T-helper 2 cell treated with Interferon-gamma antibody and Interleukin-4, amounts not matched to agents 100 ng/mL and 5 ng/mL, for 36 hours (primary cell): ENCODE results near the gene SCML1. TPM values are rescaled to one million over a fixed set of nuclear protein-coding genes. Genes with fewer than 3 reads are reported as not detected.
"Not testable (repeated sequence)": the region's sequence is repeated elsewhere in the genome, so short reads cannot be mapped to it uniquely, and the experiment has no call there.

Experiments used
- intact Hi-C: fragments of 100-400 bp; cut with micrococcal nuclease; formaldehyde crosslinking; loops from one replicate; pipeline ENCODE4 v1.15.1; 2023
- total RNA-seq: library from RNA; stranded (reverse); gene quantifications from 2 replicates; pipeline ENCODE4 v1.2.3, GENCODE V29; 2022

SCML1 gene
- total RNA-seq, 1 donor from 2014 or later = 0.32 TPM

- intact Hi-C loops = loop anchor here (2.0 to 5.0 kb wide), 3 partner anchors 866 to 1605 kb away; partner anchors contain the start of genes PDHA1, PHKA2 and RBBP7
Observed at GRCh38 chrX:17737986-17738713, 857 bp downstream of the SCML1 start.

- intact Hi-C loops = loop anchor here (5.0 kb wide), 2 partner anchors 867 to 1243 kb away; partner anchors contain the start of genes PHKA2 and RBBP7
Observed at GRCh38 chrX:17738737-17739535, 1.6 kb downstream of the SCML1 start.

- intact Hi-C loops = no loop called here
Observed at GRCh38 chrX:17740137-17741122, 3.1 kb downstream of the SCML1 start.

DNA sequence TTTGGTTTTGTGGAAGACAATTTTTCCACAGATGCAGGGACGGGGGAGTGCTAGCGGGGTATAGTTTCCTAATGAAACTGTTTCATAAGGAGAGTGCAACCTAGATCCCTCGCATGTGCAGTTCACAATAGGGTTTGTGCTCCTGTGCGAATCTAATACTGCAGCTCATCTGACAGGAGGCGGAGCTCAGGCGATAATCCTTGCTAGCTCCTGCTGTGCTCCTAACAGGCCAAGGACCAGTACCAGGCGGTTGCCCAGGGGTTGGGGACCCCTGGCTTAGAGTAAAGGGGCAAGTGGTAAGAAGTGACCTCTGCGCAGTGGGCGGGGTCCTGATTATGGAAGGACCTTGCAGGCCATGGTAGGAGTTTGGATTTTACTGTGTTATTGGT, 3.8 kb downstream of the SCML1 start:
- intact Hi-C loops = no loop called here

DNA sequence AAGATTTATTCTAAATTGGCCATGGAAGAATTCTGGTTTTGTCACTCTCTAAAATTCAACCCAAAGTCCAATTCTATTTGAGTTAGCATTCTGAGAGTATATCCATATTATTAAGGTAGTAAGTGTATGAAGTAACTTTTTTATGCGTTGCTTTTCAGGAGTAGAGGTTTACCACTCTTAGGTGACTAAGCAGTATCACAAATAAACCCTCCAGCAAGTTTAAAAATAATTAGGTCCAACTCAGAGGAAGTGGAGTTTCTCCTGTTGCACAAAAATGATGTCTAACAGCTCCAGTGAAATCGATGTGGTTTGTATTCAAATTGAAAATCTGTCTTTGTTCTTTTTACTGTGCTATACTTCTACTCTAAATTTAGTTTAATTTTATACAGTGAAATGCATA, 6.6 kb downstream of the SCML1 start:
- intact Hi-C loops = no loop called here

DNA sequence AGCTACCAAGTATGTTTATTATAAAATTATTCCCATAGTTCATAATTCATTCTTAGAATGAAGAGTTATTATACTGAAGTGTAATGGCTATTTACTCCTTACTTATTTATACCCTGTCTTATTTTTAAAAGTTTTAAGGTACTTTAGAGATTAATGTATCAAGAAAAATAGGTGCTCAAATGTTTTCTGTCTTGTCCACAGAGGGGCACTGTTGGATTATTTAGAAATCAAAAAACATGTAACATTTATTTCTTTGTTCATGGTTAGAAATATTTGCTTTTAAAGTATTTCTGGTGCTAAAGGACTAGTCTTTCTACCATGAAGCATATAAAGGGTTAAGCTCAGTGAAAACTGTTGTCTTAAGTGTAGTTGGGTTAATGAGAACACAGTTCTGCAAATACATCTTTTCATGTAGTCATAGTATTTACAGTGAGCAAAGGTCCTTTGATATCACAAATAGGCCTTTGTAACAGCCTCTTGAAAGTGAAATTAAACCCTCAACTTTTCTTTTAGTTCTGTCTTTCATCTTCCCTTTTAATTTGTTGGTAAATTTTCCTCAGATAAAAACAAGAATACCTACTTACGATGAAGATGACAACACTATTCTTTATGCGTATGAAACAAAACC, 7.7 kb downstream of the SCML1 start:
- intact Hi-C loops = no loop called here

DNA sequence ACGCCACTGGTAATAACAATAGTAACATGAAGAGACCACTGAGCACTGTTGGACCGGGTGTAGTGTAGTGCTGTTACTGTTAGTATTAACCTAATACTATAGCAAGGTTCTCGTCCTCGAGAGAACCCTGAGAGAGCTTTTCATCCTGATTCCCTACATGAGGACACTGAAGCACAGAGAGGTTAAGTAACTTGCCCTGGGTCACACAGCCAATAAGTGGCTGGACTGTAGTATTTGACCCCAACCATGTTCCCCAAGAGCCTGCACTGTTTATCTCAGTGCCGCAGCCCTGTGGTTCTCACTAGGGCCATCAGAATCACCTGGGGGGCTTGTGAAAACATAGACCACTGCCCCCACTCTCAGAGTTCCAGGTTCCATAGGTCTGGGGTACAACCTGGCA, 10.4 kb downstream of the SCML1 start:
- intact Hi-C loops = no loop called here

- intact Hi-C loops = no loop called here
Observed at GRCh38 chrX:17748684-17749083, 11.4 kb downstream of the SCML1 start.

- intact Hi-C loops = no loop called here
Observed at GRCh38 chrX:17750436-17750835, 13.1 kb downstream of the SCML1 start.

- intact Hi-C loops = no loop called here
Observed at GRCh38 chrX:17758382-17758781, 21.1 kb downstream of the SCML1 start.

GRCh38 chrX:17759990-17760389, 22.7 kb downstream of the SCML1 start:
- intact Hi-C loops = no loop called here

DNA sequence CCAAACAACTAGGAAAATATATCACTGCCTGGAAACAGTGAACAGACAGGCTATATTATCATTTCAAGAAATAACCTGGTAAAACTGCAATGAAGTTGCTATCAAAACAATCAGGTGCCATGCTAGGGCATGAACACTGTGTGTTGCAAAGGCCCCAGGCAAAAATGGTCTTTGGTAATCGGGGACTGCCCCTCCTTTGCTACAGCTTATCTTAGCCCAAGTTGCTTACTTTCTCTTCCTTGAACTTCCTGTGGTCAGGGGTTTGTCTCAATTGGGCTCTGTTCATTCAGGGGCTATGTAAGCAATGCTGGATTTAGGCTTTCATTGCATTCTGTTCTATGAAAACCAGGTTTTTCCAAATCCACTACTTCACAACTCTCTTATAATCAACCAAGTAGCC, 30.4 kb downstream of the SCML1 start:
- intact Hi-C loops = no loop called here

DNA sequence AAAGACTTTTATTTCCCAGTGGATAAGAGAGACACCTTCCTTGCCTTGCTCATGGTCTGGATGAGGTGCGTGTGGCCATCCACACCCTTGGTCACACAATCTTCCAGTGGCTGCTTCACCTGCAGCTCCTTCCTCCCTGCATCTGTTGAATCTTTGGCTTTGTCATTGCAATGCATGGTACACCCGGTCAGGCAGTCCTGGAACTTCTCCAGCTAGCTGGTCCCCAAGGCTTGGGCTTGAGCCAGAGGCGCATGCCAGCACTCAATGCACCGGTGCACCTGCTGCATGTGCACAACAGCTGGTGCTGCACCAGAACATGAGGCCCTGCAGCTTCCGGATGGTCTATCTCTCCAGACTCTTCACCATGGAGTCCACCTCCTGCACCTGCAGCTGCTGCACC, 31.7 kb downstream of the SCML1 start:
- intact Hi-C loops = no loop called here

DNA sequence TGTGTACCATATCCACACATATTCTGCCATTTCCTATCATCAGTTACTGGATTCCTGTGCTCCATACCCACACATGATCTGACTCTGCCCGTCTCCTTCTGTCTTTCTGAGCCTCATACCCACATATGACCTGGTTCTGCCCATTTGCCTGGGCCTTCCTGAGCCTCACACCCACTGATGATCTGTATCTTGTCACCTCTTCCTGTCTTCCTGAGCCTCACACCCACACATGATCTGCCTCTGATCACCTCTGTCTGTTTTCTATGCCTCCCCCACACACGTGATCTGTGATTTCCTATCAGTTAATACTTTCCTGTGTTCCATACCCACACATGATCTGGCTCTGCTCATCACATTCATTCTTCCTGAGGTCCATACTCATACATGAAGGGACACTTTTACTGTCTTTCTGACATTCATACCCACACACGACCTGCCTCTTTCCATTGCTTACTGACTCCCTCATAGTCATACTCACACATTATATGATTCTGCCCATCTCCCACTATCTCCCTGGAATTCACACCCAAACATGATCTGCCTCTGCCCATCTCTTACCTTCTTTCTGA, 32.5 kb downstream of the SCML1 start:
- intact Hi-C loops = no loop called here

- intact Hi-C loops = no loop called here
Observed at GRCh38 chrX:17773221-17773876, 36.1 kb downstream of the SCML1 start.

DNA sequence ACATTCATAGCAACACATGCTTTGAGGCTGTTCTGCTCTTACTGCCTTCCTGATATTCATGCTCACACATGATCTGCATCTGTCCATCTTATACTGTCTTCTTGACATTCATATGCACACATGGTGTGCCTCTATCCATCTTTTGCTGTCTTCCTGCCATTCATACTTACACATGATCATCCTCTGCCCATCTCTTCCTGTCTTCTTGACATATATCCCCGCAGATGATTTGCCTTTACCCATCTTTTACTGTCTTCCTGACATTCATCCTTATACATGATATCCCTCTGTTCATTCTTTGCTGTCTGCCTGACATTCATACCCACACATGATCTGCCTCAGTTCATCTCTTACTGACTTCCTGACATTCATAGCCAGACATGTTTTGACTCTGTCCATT, 36.8 kb downstream of the SCML1 start:
- intact Hi-C loops = no loop called here

- intact Hi-C loops = no loop called here
Observed at GRCh38 chrX:17778997-17779396, 41.7 kb downstream of the SCML1 start.

GRCh38 chrX:17779434-17779833, 42.1 kb downstream of the SCML1 start:
- intact Hi-C loops = no loop called here

GRCh38 chrX:17786554-17787347, 49.5 kb downstream of the SCML1 start:
- intact Hi-C loops = not testable (repeated sequence)
